Measurements from ENCODE around the gene CPD. TPM values are rescaled to one million over a fixed set of nuclear protein-coding genes. Genes with fewer than 3 reads are reported as not detected.

The CPD gene
- total and polyA plus RNA-seq, 9 of the 15 experiments (the other 6 are each of a cell fraction or from before 2014, with no cell fraction given): 4.5 to 24.4 (median 20.4) TPM

GRCh38 chr17:30363715-30364202, 15.0 kb upstream of the CPD start (continued):
- TF ChIP-seq ZC3H8 (IDR thresholded peaks at IDR 0.05) (no peak), CBFB (CRISPR knock-in tag; IDR thresholded peaks at IDR 0.05) (no peak)

GRCh38 chr17:30366536-30366935, 12.2 kb upstream of the CPD start:
- H3K9me1 ChIP-seq (ENCODE audit: control insufficient read depth, insufficient read depth, low read length): no peaks in the 10 kb centered on the region
- 0% methylated on average over 3 of the region's 3 CpGs for WGBS (ENCODE audit: insufficient coverage, low coverage, missing lambda C conversion rate)
- FAIRE-seq (no peak), ATAC-seq (no peak), DNase-seq (ENCODE audit: extremely low read depth in 1 of 4, low spot score in 3 of 4) (no peak)
- H4K20me1 ChIP-seq (replicated peaks; ENCODE audit: control insufficient read depth, insufficient read depth, low read length): no peaks in the 10 kb centered on the region
- peaks cover 8 to 11% of the 10 kb centered on the region in 2 experiments; a peak in 3 of 5 replicates for H3K27me3 ChIP-seq (ENCODE audit: control insufficient read depth in 2 of 2, insufficient read depth in 2 of 2, low read length in 2 of 2)
- in situ Hi-C loops (cut with MboI): no loop called here
- intact Hi-C loops (cut with micrococcal nuclease): no loop called here
- no peaks in the 10 kb centered on the region for H3K79me2 ChIP-seq (ENCODE audit: control insufficient read depth, insufficient read depth, low read length)
- peaks cover 4% of the 10 kb centered on the region for H3K9me3 ChIP-seq (replicated peaks; ENCODE audit: control insufficient read depth, insufficient read depth, low read depth, low read length)
- H3K4me1 ChIP-seq (replicated peaks in 1 of 2; ENCODE audit: control insufficient read depth in 2 of 2, insufficient read depth in 2 of 2, low read length in 2 of 2): no peaks in the 10 kb centered on the region; a peak in 1 of 5 replicates
- POLR2A ChIA-PET: interaction anchor here (0.6 to 1.3 kb wide), 4 partner anchors 11 to 211 kb away, joined by 3 to 4 read pairs (median 4); no protein-coding TSS in a partner anchor
- H3K4me2 ChIP-seq (ENCODE audit: insufficient read depth, low read length): no peak overlapping the region
- no TSS peak for BruUV-seq (replicated peaks)
- no peak overlapping the region for H2AFZ ChIP-seq (ENCODE audit: low read depth, low read length)
- H3K36me3 ChIP-seq (ENCODE audit: control insufficient read depth, insufficient read depth, low read length): no peaks in the 10 kb centered on the region
- CTCF ChIA-PET (ENCODE audit: low intra/inter-chr PET ratio): no interaction called here
- no peak overlapping the region for H3K9ac ChIP-seq (ENCODE audit: insufficient read depth in 1 of 2, low read depth in 2 of 2, low read length in 2 of 2)
- H3K4me3 ChIP-seq: no peak overlapping the region
- no peak overlapping the region for H3K27ac ChIP-seq (ENCODE audit: extremely low read depth, low read depth, low read length)
- TF ChIP-seq NR2F6 (CRISPR knock-in tag; IDR thresholded peaks at IDR 0.05) (no peak), WHSC1 (IDR thresholded peaks at IDR 0.05; ENCODE audit: low read length) (no peak), SIN3A (IDR thresholded peaks at IDR 0.05; ENCODE audit: borderline replicate concordance in 2 of 2, control insufficient read depth in 1 of 2, low read depth in 2 of 2, low read length in 2 of 2) (no peak), PHF20 (IDR thresholded peaks at IDR 0.05; ENCODE audit: partially characterized antibody) (no peak), NFRKB (IDR thresholded peaks at IDR 0.05; ENCODE audit: low read depth) (no peak), PHB (CRISPR knock-in tag; IDR thresholded peaks at IDR 0.05) (no peak), NR2C1 (IDR thresholded peaks at IDR 0.05) (no peak), NR2C1 (tag; IDR thresholded peaks at IDR 0.05) (no peak), ZNF699 (CRISPR knock-in tag; IDR thresholded peaks at IDR 0.05; ENCODE audit: insufficient replicate concordance) (no peak), KLF6 (CRISPR knock-in tag; IDR thresholded peaks at IDR 0.05; ENCODE audit: borderline replicate concordance) (no peak), CSDE1 (IDR thresholded peaks at IDR 0.05) (no peak), STAT5B (CRISPR knock-in tag; IDR thresholded peaks at IDR 0.05) (no peak), ARNT (IDR thresholded peaks at IDR 0.05) (no peak), MYC (IDR thresholded peaks at IDR 0.05; ENCODE audit: low read depth, low read length) (no peak), MYC (CRISPR knock-in tag; IDR thresholded peaks at IDR 0.05; ENCODE audit: borderline replicate concordance, low read depth) (no peak), NFXL1 (CRISPR knock-in tag; IDR thresholded peaks at IDR 0.05) (no peak), BCLAF1 (IDR thresholded peaks at IDR 0.05; ENCODE audit: borderline replicate concordance in 1 of 2, control insufficient read depth in 1 of 2, low read depth in 2 of 2, low read length in 1 of 2) (no peak), ZNF740 (CRISPR knock-in tag; IDR thresholded peaks at IDR 0.05) (no peak), ZNF740 (tag; IDR thresholded peaks at IDR 0.05) (no peak)
